GM18526 (cell line): Measurements from ENCODE around the gene ZNF274.
A peak's percentile ranks its signal among the peaks of the same experiment; 100 is the strongest.

Experiments used
- POLR2A ChIP-seq: IDR thresholded peaks from 3 replicates; pipeline ENCODE4 v1.6.1; 2011; ENCODE audit not compliant: insufficient read length; ENCODE audit errors: extremely low read depth

The ZNF274 gene

GRCh38 chr19:58182989-58183816 lies at the start of gene ZNF274:
Gene ZNF274 (plus strand): TSS chr19:58183061. CDS start chr19:58183966, 905 bp downstream.
- TF ChIP-seq POLR2A = peak; percentile 70

- no peak for TF ChIP-seq POLR2A
These were observed 48.6 kb upstream of the ZNF274 start for GRCh38 chr19:58134244-58134643.

GRCh38 chr19:58145849-58146248 lies 37.0 kb upstream of the ZNF274 start:
- TF ChIP-seq POLR2A = no peak

- peak; percentile 81 for TF ChIP-seq POLR2A
These were observed 32.4 kb upstream of the ZNF274 start, which contains the start of gene ZNF329 for GRCh38 chr19:58150328-58150921. Gene ZNF329 (minus strand): TSS chr19:58150789. CDS start chr19:58129503, 21,286 bp downstream.

- no peak for TF ChIP-seq POLR2A
These were observed 29.5 kb upstream of the ZNF274 start for GRCh38 chr19:58153386-58153785.

GRCh38 chr19:58154287-58154678 lies 28.6 kb upstream of the ZNF274 start:
- TF ChIP-seq POLR2A = no peak

GRCh38 chr19:58154679-58155648 lies 27.9 kb upstream of the ZNF274 start:
- TF ChIP-seq POLR2A = peak; percentile 60

- TF ChIP-seq POLR2A = no peak
These were observed 25.7 kb upstream of the ZNF274 start for GRCh38 chr19:58157045-58157728.

- no peak for TF ChIP-seq POLR2A
These were observed 16.6 kb upstream of the ZNF274 start for GRCh38 chr19:58166268-58166667.

- no peak for TF ChIP-seq POLR2A
These were observed 16.1 kb upstream of the ZNF274 start for GRCh38 chr19:58166708-58167280.

GRCh38 chr19:58170860-58171259 lies 12.0 kb upstream of the ZNF274 start:
- TF ChIP-seq POLR2A = no peak

GRCh38 chr19:58181902-58182576 lies 822 bp upstream of the ZNF274 start:
- no peak for TF ChIP-seq POLR2A

GRCh38 chr19:58182577-58182988 lies 278 bp upstream of the ZNF274 start:
- TF ChIP-seq POLR2A = no peak

GRCh38 chr19:58183817-58184215 lies 955 bp downstream of the ZNF274 start:
- no peak for TF ChIP-seq POLR2A
